Body of pancreas (tissue), 4 donors: ENCODE data around the gene KRTAP10-8.

Source experiments
- POLR2A ChIP-seq, 3 donors: fragments of 450-650 bp; IDR thresholded peaks; one replicate each; pipeline ENCODE4 v1.6.1; 2016; ENCODE audit warnings: antibody characterized with exemption in 3 of 3, mild to moderate bottlenecking in 2 of 3
- TF ChIP-seq, protein P1 (sequence below), 7 experiments: fragments of 450-650 bp in 4 of 7; fragments of 200-600 bp in 3 of 7; sonication (generic) in 3 of 7; IDR thresholded peaks; one replicate each; pipeline ENCODE4 v1.5.1; 2016 to 2019; ENCODE audit warnings: antibody characterized with exemption in 7 of 7

DNA sequence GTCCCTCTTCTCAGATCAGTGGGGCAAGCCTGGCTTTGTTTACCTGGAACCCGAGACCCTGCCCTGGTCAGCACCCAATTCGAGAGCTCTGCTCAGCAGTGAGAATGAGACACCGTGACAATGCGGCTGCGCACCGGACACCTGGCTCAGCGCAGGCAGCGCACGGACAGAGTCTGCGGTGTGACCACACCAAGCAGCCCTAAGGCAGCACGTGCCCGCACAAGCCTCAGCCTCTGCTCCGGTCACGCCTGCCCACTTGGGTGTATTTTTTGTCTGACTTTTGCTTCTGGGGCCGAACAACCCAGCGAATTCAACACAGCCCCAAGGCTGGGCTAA, 4.7 kb downstream of the KRTAP10-8 start:
- TF ChIP-seq, protein P1, sequence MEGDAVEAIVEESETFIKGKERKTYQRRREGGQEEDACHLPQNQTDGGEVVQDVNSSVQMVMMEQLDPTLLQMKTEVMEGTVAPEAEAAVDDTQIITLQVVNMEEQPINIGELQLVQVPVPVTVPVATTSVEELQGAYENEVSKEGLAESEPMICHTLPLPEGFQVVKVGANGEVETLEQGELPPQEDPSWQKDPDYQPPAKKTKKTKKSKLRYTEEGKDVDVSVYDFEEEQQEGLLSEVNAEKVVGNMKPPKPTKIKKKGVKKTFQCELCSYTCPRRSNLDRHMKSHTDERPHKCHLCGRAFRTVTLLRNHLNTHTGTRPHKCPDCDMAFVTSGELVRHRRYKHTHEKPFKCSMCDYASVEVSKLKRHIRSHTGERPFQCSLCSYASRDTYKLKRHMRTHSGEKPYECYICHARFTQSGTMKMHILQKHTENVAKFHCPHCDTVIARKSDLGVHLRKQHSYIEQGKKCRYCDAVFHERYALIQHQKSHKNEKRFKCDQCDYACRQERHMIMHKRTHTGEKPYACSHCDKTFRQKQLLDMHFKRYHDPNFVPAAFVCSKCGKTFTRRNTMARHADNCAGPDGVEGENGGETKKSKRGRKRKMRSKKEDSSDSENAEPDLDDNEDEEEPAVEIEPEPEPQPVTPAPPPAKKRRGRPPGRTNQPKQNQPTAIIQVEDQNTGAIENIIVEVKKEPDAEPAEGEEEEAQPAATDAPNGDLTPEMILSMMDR (IDR thresholded peaks at IDR 0.05) = no peak
- no peak for TF ChIP-seq POLR2A (IDR thresholded peaks at IDR 0.05)
